Measurements from ENCODE around the gene FAM47E. TPM values are rescaled to one million over a fixed set of nuclear protein-coding genes. Genes with fewer than 3 reads are reported as not detected.

FAM47E gene
- total and polyA plus RNA-seq, 5 donors from 2014 or later = 0.57 to 1.0 TPM; not detected in 3

- Histone ChIP-seq H3K4me3 (ENCODE audit: low read depth, low read length) (no peak overlapping the region), H3K36me3 (ENCODE audit: control insufficient read depth, insufficient read depth, low read length) (no peaks in the 10 kb centered on the region), H3K9me3 (ENCODE audit: control insufficient read depth in 2 of 2, low read length in 2 of 2) (peaks cover 4 to 8% of the 10 kb centered on the region in 2 experiments), H3K4me1 (ENCODE audit: control insufficient read depth, insufficient read depth, low read length, poor library complexity, severe bottlenecking) (no peaks in the 10 kb centered on the region), H3K27ac (ENCODE audit: insufficient read depth, low read length, poor library complexity, severe bottlenecking) (no peak overlapping the region), H3K27me3 (ENCODE audit: control insufficient read depth, insufficient read depth, low read length) (peaks cover under 1% of the 10 kb centered on the region)
- H3K27me3 Mint-ChIP-seq = peaks cover 29% of the 10 kb centered on the region
- no peaks in the 10 kb centered on the region for H3K36me3 Mint-ChIP-seq
- DNase-seq (no peak), ATAC-seq (ENCODE audit: low read depth in 2 of 2) (no peak)
- H3K9me3 Mint-ChIP-seq = peaks cover 0 to 16% (median 6%) of the 10 kb centered on the region in 7 donors
- no peak overlapping the region for H3K27ac Mint-ChIP-seq
- H3K4me1 Mint-ChIP-seq = peaks cover 0 to 11% (median under 1%) of the 10 kb centered on the region in 4 donors
- H3K4me3 Mint-ChIP-seq = no peak overlapping the region
Observed at GRCh38 chr4:76312457-76312856, 60.9 kb downstream of the FAM47E start.

GRCh38 chr4:76313547-76313946 lies 62.0 kb downstream of the FAM47E start:
- Histone ChIP-seq H3K9me3 (ENCODE audit: control insufficient read depth in 2 of 2, low read length in 2 of 2) (peaks cover 4 to 8% of the 10 kb centered on the region in 2 experiments), H3K27ac (ENCODE audit: insufficient read depth, low read length, poor library complexity, severe bottlenecking) (no peak overlapping the region), H3K36me3 (ENCODE audit: control insufficient read depth, insufficient read depth, low read length) (no peaks in the 10 kb centered on the region), H3K4me3 (ENCODE audit: low read depth, low read length) (no peak overlapping the region), H3K27me3 (ENCODE audit: control insufficient read depth, insufficient read depth, low read length) (peaks cover 5% of the 10 kb centered on the region), H3K4me1 (ENCODE audit: control insufficient read depth, insufficient read depth, low read length, poor library complexity, severe bottlenecking) (no peaks in the 10 kb centered on the region)
- H3K4me3 Mint-ChIP-seq = no peak overlapping the region
- DNase-seq = no peak
- ATAC-seq (ENCODE audit: low read depth in 2 of 2) = no peak
- H3K27me3 Mint-ChIP-seq = peaks cover 35% of the 10 kb centered on the region
- H3K36me3 Mint-ChIP-seq = no peaks in the 10 kb centered on the region
- peaks cover 0 to 7% (median 2%) of the 10 kb centered on the region in 4 donors for H3K4me1 Mint-ChIP-seq
- H3K9me3 Mint-ChIP-seq = peaks cover 1 to 23% (median 9%) of the 10 kb centered on the region in 7 donors
- no peak overlapping the region for H3K27ac Mint-ChIP-seq

- H3K9me3 ChIP-seq (ENCODE audit: control insufficient read depth in 2 of 2, low read length in 2 of 2) = peaks cover 4 to 8% of the 10 kb centered on the region in 2 experiments
- no peaks in the 10 kb centered on the region for H3K36me3 ChIP-seq (ENCODE audit: control insufficient read depth, insufficient read depth, low read length)
- no peaks in the 10 kb centered on the region for H3K4me1 ChIP-seq (ENCODE audit: control insufficient read depth, insufficient read depth, low read length, poor library complexity, severe bottlenecking)
- Mint-ChIP-seq H3K4me1 (peaks cover 0 to 4% (median 0%) of the 10 kb centered on the region in 4 donors), H3K27me3 (peaks cover 27% of the 10 kb centered on the region), H3K4me3 (no peak overlapping the region), H3K9me3 (peaks cover 1 to 34% (median 12%) of the 10 kb centered on the region in 7 donors), H3K36me3 (no peaks in the 10 kb centered on the region), H3K27ac (no peak overlapping the region)
- H3K27me3 ChIP-seq (ENCODE audit: control insufficient read depth, insufficient read depth, low read length) = peaks cover 5% of the 10 kb centered on the region
- H3K4me3 ChIP-seq (ENCODE audit: low read depth, low read length) = no peak overlapping the region
- no peak overlapping the region for H3K27ac ChIP-seq (ENCODE audit: insufficient read depth, low read length, poor library complexity, severe bottlenecking)
- no peak for DNase-seq
- ATAC-seq (ENCODE audit: low read depth in 2 of 2) = no peak
Observed at GRCh38 chr4:76315267-76315918, 63.9 kb downstream of the FAM47E start.

GRCh38 chr4:76316131-76316530 lies 64.6 kb downstream of the FAM47E start:
- peaks cover 3 to 36% (median 15%) of the 10 kb centered on the region in 7 donors for H3K9me3 Mint-ChIP-seq
- no peak overlapping the region for H3K4me3 ChIP-seq (ENCODE audit: low read depth, low read length)
- no peak overlapping the region for H3K27ac Mint-ChIP-seq

GRCh38 chr4:76322236-76322635 lies 70.7 kb downstream of the FAM47E start:
- H3K4me3 Mint-ChIP-seq = no peak overlapping the region
- ATAC-seq (ENCODE audit: low read depth in 2 of 2) = no peak
- H3K4me1 Mint-ChIP-seq = peaks cover 0 to 4% (median 0%) of the 10 kb centered on the region in 4 donors
- Histone ChIP-seq H3K36me3 (ENCODE audit: control insufficient read depth, insufficient read depth, low read length) (no peaks in the 10 kb centered on the region), H3K4me1 (ENCODE audit: control insufficient read depth, insufficient read depth, low read length, poor library complexity, severe bottlenecking) (no peaks in the 10 kb centered on the region), H3K9me3 (ENCODE audit: control insufficient read depth in 2 of 2, low read length in 2 of 2) (peaks cover 18 to 21% of the 10 kb centered on the region in 2 experiments), H3K27me3 (ENCODE audit: control insufficient read depth, insufficient read depth, low read length) (peaks cover 5% of the 10 kb centered on the region), H3K4me3 (ENCODE audit: low read depth, low read length) (no peak overlapping the region), H3K27ac (ENCODE audit: insufficient read depth, low read length, poor library complexity, severe bottlenecking) (no peak overlapping the region)
- no peaks in the 10 kb centered on the region for H3K36me3 Mint-ChIP-seq
- peaks cover 13% of the 10 kb centered on the region for H3K27me3 Mint-ChIP-seq
- H3K9me3 Mint-ChIP-seq = peaks cover 6 to 33% (median 18%) of the 10 kb centered on the region in 7 donors
- DNase-seq = no peak
- H3K27ac Mint-ChIP-seq = no peak overlapping the region

More at GRCh38 chr4:76316131-76316530, 64.6 kb downstream of the FAM47E start:
- Mint-ChIP-seq H3K36me3 (no peaks in the 10 kb centered on the region), H3K27me3 (peaks cover 23% of the 10 kb centered on the region), H3K4me1 (peaks cover 0 to 4% (median 0%) of the 10 kb centered on the region in 4 donors), H3K4me3 (no peak overlapping the region)
- H3K36me3 ChIP-seq (ENCODE audit: control insufficient read depth, insufficient read depth, low read length) = no peaks in the 10 kb centered on the region
- ATAC-seq (ENCODE audit: low read depth in 2 of 2) = no peak
- no peak overlapping the region for H3K27ac ChIP-seq (ENCODE audit: insufficient read depth, low read length, poor library complexity, severe bottlenecking)
- DNase-seq = no peak
- H3K27me3 ChIP-seq (ENCODE audit: control insufficient read depth, insufficient read depth, low read length) = peaks cover 5% of the 10 kb centered on the region
- H3K9me3 ChIP-seq (ENCODE audit: control insufficient read depth in 2 of 2, low read length in 2 of 2) = peaks cover 4 to 8% of the 10 kb centered on the region in 2 experiments
- no peaks in the 10 kb centered on the region for H3K4me1 ChIP-seq (ENCODE audit: control insufficient read depth, insufficient read depth, low read length, poor library complexity, severe bottlenecking)

GRCh38 chr4:76325072-76325471 lies 73.6 kb downstream of the FAM47E start:
- Mint-ChIP-seq H3K4me3 (no peak overlapping the region), H3K36me3 (no peaks in the 10 kb centered on the region), H3K4me1 (no peaks in the 10 kb centered on the region), H3K27ac (no peak overlapping the region), H3K9me3 (peaks cover 4 to 28% (median 11%) of the 10 kb centered on the region in 7 donors), H3K27me3 (no peaks in the 10 kb centered on the region)
- Histone ChIP-seq H3K4me3 (ENCODE audit: low read depth, low read length) (no peak overlapping the region), H3K9me3 (ENCODE audit: control insufficient read depth in 2 of 2, low read length in 2 of 2) (peaks cover 18 to 25% of the 10 kb centered on the region in 2 experiments), H3K36me3 (ENCODE audit: control insufficient read depth, insufficient read depth, low read length) (no peaks in the 10 kb centered on the region), H3K27me3 (ENCODE audit: control insufficient read depth, insufficient read depth, low read length) (peaks cover 6% of the 10 kb centered on the region), H3K27ac (ENCODE audit: insufficient read depth, low read length, poor library complexity, severe bottlenecking) (no peak overlapping the region), H3K4me1 (ENCODE audit: control insufficient read depth, insufficient read depth, low read length, poor library complexity, severe bottlenecking) (no peaks in the 10 kb centered on the region)
- ATAC-seq (ENCODE audit: low read depth in 2 of 2) = no peak
- DNase-seq = no peak

- ATAC-seq (ENCODE audit: low read depth in 2 of 2) = no peak
- Histone ChIP-seq H3K36me3 (ENCODE audit: control insufficient read depth, insufficient read depth, low read length) (no peaks in the 10 kb centered on the region), H3K27me3 (ENCODE audit: control insufficient read depth, insufficient read depth, low read length) (peaks cover 6% of the 10 kb centered on the region), H3K4me3 (ENCODE audit: low read depth, low read length) (no peak overlapping the region), H3K27ac (ENCODE audit: insufficient read depth, low read length, poor library complexity, severe bottlenecking) (no peak overlapping the region), H3K9me3 (ENCODE audit: control insufficient read depth in 2 of 2, low read length in 2 of 2) (peaks cover 18 to 25% of the 10 kb centered on the region in 2 experiments), H3K4me1 (ENCODE audit: control insufficient read depth, insufficient read depth, low read length, poor library complexity, severe bottlenecking) (no peaks in the 10 kb centered on the region)
- no peak overlapping the region for H3K27ac Mint-ChIP-seq
- peaks cover 2 to 23% (median 7%) of the 10 kb centered on the region in 7 donors for H3K9me3 Mint-ChIP-seq
- H3K4me1 Mint-ChIP-seq = no peaks in the 10 kb centered on the region
- no peaks in the 10 kb centered on the region for H3K36me3 Mint-ChIP-seq
- no peak overlapping the region for H3K4me3 Mint-ChIP-seq
- DNase-seq = no peak
- no peaks in the 10 kb centered on the region for H3K27me3 Mint-ChIP-seq
Observed at GRCh38 chr4:76326515-76326914, 75.0 kb downstream of the FAM47E start.
